SIG-M5 treated with dmso at 0.1 percent for 504 hours (cell line): Measurements from ENCODE around the gene PDE1A.
"Not testable (repeated sequence)": the region's sequence is repeated elsewhere in the genome, so short reads cannot be mapped to it uniquely, and the experiment has no call there.

Source experiments
- DNase-seq: peaks from one replicate; lab custom pipeline; 2025; ENCODE audit not compliant: unreplicated experiment; lab: John Stamatoyannopoulos, UW

The PDE1A gene

GRCh38 chr2:182410120-182410519 lies 16.7 kb downstream of the PDE1A start:
- DNase-seq: no peak

GRCh38 chr2:182406221-182406620 lies 20.6 kb downstream of the PDE1A start:
- DNase-seq: no peak

- DNase-seq: no peak
Measured at GRCh38 chr2:182404975-182405561, 21.8 kb downstream of the PDE1A start.

- no peak for DNase-seq
Measured at GRCh38 chr2:182404092-182404491, 22.7 kb downstream of the PDE1A start.

GRCh38 chr2:182393270-182393760 lies 33.5 kb downstream of the PDE1A start:
- DNase-seq: no peak

GRCh38 chr2:182391443-182391842 lies 35.4 kb downstream of the PDE1A start:
- no peak for DNase-seq

GRCh38 chr2:182386267-182386880 lies 40.5 kb downstream of the PDE1A start:
- not testable (repeated sequence) for DNase-seq

- no peak for DNase-seq
Measured at GRCh38 chr2:182384860-182385259, 42.0 kb downstream of the PDE1A start.

GRCh38 chr2:182381225-182381624 lies 45.6 kb downstream of the PDE1A start:
- DNase-seq: no peak

GRCh38 chr2:182379241-182379640 lies 47.6 kb downstream of the PDE1A start:
- DNase-seq: no peak

GRCh38 chr2:182378759-182379158 lies 48.1 kb downstream of the PDE1A start:
- DNase-seq: no peak

GRCh38 chr2:182377467-182377866 lies 49.4 kb downstream of the PDE1A start:
- no peak for DNase-seq

GRCh38 chr2:182375862-182376261 lies 51.0 kb downstream of the PDE1A start:
- no peak for DNase-seq

GRCh38 chr2:182372661-182373060 lies 54.2 kb downstream of the PDE1A start:
- no peak for DNase-seq

- no peak for DNase-seq
Measured at GRCh38 chr2:182368996-182369395, 57.8 kb downstream of the PDE1A start.

- no peak for DNase-seq
Measured at GRCh38 chr2:182368446-182368845, 58.4 kb downstream of the PDE1A start.

- no peak for DNase-seq
Measured at GRCh38 chr2:182367401-182367800, 59.4 kb downstream of the PDE1A start.

- DNase-seq: no peak
Measured at GRCh38 chr2:182366628-182367027, 60.2 kb downstream of the PDE1A start.

- no peak for DNase-seq
Measured at GRCh38 chr2:182365855-182366254, 61.0 kb downstream of the PDE1A start.

- DNase-seq: no peak
Measured at GRCh38 chr2:182361477-182361876, 65.4 kb downstream of the PDE1A start.

- DNase-seq: no peak
Measured at GRCh38 chr2:182360663-182361260, 66.1 kb downstream of the PDE1A start.

GRCh38 chr2:182359990-182360662 lies 66.7 kb downstream of the PDE1A start:
- no peak for DNase-seq
